Spleen (tissue), 7 donors: Measurements from ENCODE around the gene OR7C1.
"Not testable (repeated sequence)": the region's sequence is repeated elsewhere in the genome, so short reads cannot be mapped to it uniquely, and the experiment has no call there.

Source experiments
- CTCF ChIP-seq, 11 experiments: fragments of 200-600 bp in 7 of 11; fragments of 450-650 bp in 4 of 11; sonication (generic) in 4 of 11; IDR thresholded peaks in 8 of 11; conservative IDR thresholded peaks in 3 of 11; 1 replicate in 7 of 11; 2 replicates in 4 of 11; pipeline versions ENCODE4 v1.4.0 to v1.8.0; 2016 to 2021; ENCODE audit warnings: antibody characterized with exemption in 11 of 11, inconsistent platforms in 4 of 11, mild to moderate bottlenecking in 1 of 11
- POLR2A ChIP-seq, 3 donors: fragments of 450-650 bp; IDR thresholded peaks; one replicate each; pipeline ENCODE4 v1.5.1; 2017; ENCODE audit warnings: antibody characterized with exemption in 3 of 3, mild to moderate bottlenecking in 1 of 3
- POLR2AphosphoS5 ChIP-seq, 3 donors: sonication (generic); formaldehyde crosslinking; IDR thresholded peaks; one replicate each; pipeline ENCODE4 v1.5.1; 2017; ENCODE audit warnings: antibody characterized with exemption in 3 of 3
- donor health status: DM: no; HTN: no; CAD: no; lungs with moderate emphysema.
- donor health status: DM: no; HTN: no; CAD: no.
- donor health status: DM: no; HTN: no; CAD: no.

- not testable (repeated sequence) for TF ChIP-seq POLR2AphosphoS5 (IDR thresholded peaks at IDR 0.05); POLR2A (IDR thresholded peaks at IDR 0.05); CTCF (IDR thresholded peaks at IDR 0.05 in 8 of 11, conservative IDR thresholded peaks at IDR 0.05 in 3 of 11)
Measured at GRCh38 chr19:14773722-14774121, 61.3 kb downstream of the OR7C1 start.
